Natural killer cell (primary cell): Measurements from ENCODE around the gene AHNAK2. TPM values are rescaled to one million over a fixed set of nuclear protein-coding genes. Genes with fewer than 3 reads are reported as not detected.

ENCODE experiments used
- ATAC-seq, 3 donors: fragments of 150-1000 bp in 2 of 3; fragments of 200-7000 bp in 1 of 3; cut with Tn5 transposase; 1 replicate in 1 of 3; 2 replicates in 2 of 3; pipeline ENCODE4 v1.10.0; 2021; ENCODE audit warnings: mild to moderate bottlenecking in 2 of 3, moderate library complexity in 2 of 3
- DNase-seq, 2 donors: peaks; one replicate each; pipeline versions ENCODE4 v3.0.0 to v3.0.0-alpha.2; 2013 to 2021; ENCODE audit warnings: mixed read lengths in 1 of 2
- H3K27ac ChIP-seq: one replicate; pipeline ENCODE4 v1.5.1; 2013; ENCODE audit warnings: mild to moderate bottlenecking, low read length
- H3K27me3 ChIP-seq: one replicate; pipeline ENCODE4 v1.6.1; 2013; ENCODE audit warnings: low read length; ENCODE audit not compliant: control insufficient read depth, insufficient read depth
- H3K36me3 ChIP-seq: one replicate; pipeline ENCODE4 v1.6.1; 2013; ENCODE audit warnings: low read length; ENCODE audit not compliant: control insufficient read depth, insufficient read depth
- H3K4me1 ChIP-seq: one replicate; pipeline ENCODE4 v1.6.1; 2013; ENCODE audit warnings: low read length; ENCODE audit not compliant: control insufficient read depth, insufficient read depth
- H3K4me3 ChIP-seq: one replicate; pipeline ENCODE4 v1.5.1; 2013; ENCODE audit warnings: low read length
- H3K9me3 ChIP-seq: one replicate; pipeline ENCODE4 v1.6.1; 2013; ENCODE audit warnings: low read length; ENCODE audit not compliant: control insufficient read depth, insufficient read depth
- H3K27ac Mint-ChIP-seq, 2 donors: one replicate each; pipeline ENCODE4 v1.8.0; 2022; ENCODE audit warnings: mild to moderate bottlenecking in 2 of 2, mixed read lengths in 2 of 2, moderate library complexity in 1 of 2
- H3K27me3 Mint-ChIP-seq, 2 donors: one replicate each; pipeline ENCODE4 v1.8.0; 2022; ENCODE audit warnings: low read depth in 2 of 2, mixed read lengths in 2 of 2
- H3K36me3 Mint-ChIP-seq: one replicate; pipeline ENCODE4 v1.8.0; 2022; ENCODE audit warnings: mixed read lengths
- H3K4me1 Mint-ChIP-seq, 2 donors: one replicate each; pipeline ENCODE4 v1.8.0; 2022; ENCODE audit warnings: mixed read lengths in 2 of 2
- H3K4me3 Mint-ChIP-seq: one replicate; pipeline ENCODE4 v1.8.0; 2022; ENCODE audit warnings: mild to moderate bottlenecking, moderate library complexity, mixed read lengths
- H3K9me3 Mint-ChIP-seq, 2 donors: one replicate each; pipeline ENCODE4 v1.8.0; 2022; ENCODE audit warnings: mixed read lengths in 2 of 2
- CTCF ChIP-seq: fragments of 200-600 bp; IDR thresholded peaks from one replicate; pipeline ENCODE4 v1.8.0; 2022; ENCODE audit warnings: antibody characterized with exemption
- WGBS: methylation state at CpG from one replicate; pipeline ENCODE4 v1.1.7; 2013; ENCODE audit warnings: missing lambda C conversion rate; ENCODE audit not compliant: insufficient coverage; 5-methylcytosine and 5-hydroxymethylcytosine counted together
- intact Hi-C: fragments of 100-400 bp; cut with micrococcal nuclease; formaldehyde crosslinking; loops from one replicate; pipeline ENCODE4 v1.14.2; 2022
- total RNA-seq, 4 donors: library from RNA; stranded (reverse); fragments of 120-200 nt in 1 of 4; gene quantifications; one replicate each; pipeline versions ENCODE4 v1.2.3 to v1.2.4, GENCODE V29; 2013 to 2022

The AHNAK2 gene
- total RNA-seq, 3 donors from 2014 or later (not counting 1 experiment from before 2014, with no cell fraction given) = 0.05 TPM; not detected in 2

DNA sequence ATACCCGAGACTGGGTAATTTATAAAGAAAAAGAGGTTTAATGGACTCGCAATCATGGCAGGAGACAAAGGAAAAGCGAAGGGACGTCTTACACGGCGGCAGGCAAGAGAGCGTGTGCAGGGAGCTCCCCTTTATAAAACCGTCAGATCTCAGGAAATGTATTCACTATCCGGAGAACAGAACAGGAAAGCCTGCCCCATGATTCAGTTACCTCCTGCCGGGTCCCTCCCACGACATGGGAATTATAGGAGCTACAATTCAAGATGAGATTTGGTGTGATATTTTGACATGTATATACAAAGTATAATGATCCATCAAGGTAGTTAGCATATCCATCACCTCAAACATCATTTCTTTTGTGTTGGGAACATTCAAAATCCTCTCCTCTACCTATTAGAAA is 45.0 kb upstream of the AHNAK2 start:
- 90% methylated on average over 11 of the region's 11 CpGs for WGBS

DNA sequence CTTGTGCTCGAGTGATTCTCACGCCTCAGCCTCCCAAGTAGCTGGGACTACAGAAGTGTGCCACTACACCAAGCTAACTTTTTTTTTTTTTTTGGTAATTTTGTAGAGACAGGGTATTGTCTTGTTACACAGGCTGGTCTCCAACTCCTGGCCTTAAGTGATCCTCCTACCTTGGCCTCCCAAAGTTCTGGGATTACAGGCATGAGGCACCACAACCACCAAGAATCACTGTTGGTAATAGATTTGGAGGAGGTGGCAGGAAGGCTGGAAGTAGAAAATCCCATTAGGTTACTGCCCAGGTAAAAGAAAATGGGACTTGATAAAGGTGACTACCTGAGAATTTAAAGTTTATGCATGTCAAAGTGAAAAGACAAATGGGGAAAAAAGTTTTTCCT is 44.1 kb upstream of the AHNAK2 start:
- Histone ChIP-seq H3K4me3 (no peak overlapping the region), H3K27me3 (no peaks in the 10 kb centered on the region), H3K36me3 (no peaks in the 10 kb centered on the region), H3K9me3 (no peaks in the 10 kb centered on the region), H3K27ac (no peak overlapping the region), H3K4me1 (peaks cover 44% of the 10 kb centered on the region)
- no peaks in the 10 kb centered on the region for H3K27me3 Mint-ChIP-seq
- H3K36me3 Mint-ChIP-seq = no peaks in the 10 kb centered on the region
- DNase-seq (no peak), ATAC-seq (no peak)
- no peak for TF ChIP-seq CTCF
- peak overlapping the region; percentile 81 for H3K4me3 Mint-ChIP-seq
- H3K27ac Mint-ChIP-seq = peak overlapping the region; percentile 85 to 87
- intact Hi-C loops = no loop called here
- 80% methylated on average over 2 of the region's 2 CpGs for WGBS
- peaks cover 25 to 28% of the 10 kb centered on the region in 2 donors for H3K4me1 Mint-ChIP-seq
- no peaks in the 10 kb centered on the region for H3K9me3 Mint-ChIP-seq

More for the DNA sequence above, 45.0 kb upstream of the AHNAK2 start:
- Histone ChIP-seq H3K4me3 (no peak overlapping the region), H3K4me1 (peaks cover 44% of the 10 kb centered on the region), H3K27ac (no peak overlapping the region), H3K9me3 (no peaks in the 10 kb centered on the region), H3K27me3 (no peaks in the 10 kb centered on the region), H3K36me3 (no peaks in the 10 kb centered on the region)
- TF ChIP-seq CTCF = no peak
- Mint-ChIP-seq H3K27me3 (no peaks in the 10 kb centered on the region), H3K36me3 (no peaks in the 10 kb centered on the region), H3K4me3 (no peak overlapping the region), H3K4me1 (peaks cover 25 to 28% of the 10 kb centered on the region in 2 donors), H3K27ac (peak overlapping the region in 1 of 2 donors; percentile 52), H3K9me3 (no peaks in the 10 kb centered on the region)
- ATAC-seq (no peak), DNase-seq (no peak)
- intact Hi-C loops = no loop called here

DNA sequence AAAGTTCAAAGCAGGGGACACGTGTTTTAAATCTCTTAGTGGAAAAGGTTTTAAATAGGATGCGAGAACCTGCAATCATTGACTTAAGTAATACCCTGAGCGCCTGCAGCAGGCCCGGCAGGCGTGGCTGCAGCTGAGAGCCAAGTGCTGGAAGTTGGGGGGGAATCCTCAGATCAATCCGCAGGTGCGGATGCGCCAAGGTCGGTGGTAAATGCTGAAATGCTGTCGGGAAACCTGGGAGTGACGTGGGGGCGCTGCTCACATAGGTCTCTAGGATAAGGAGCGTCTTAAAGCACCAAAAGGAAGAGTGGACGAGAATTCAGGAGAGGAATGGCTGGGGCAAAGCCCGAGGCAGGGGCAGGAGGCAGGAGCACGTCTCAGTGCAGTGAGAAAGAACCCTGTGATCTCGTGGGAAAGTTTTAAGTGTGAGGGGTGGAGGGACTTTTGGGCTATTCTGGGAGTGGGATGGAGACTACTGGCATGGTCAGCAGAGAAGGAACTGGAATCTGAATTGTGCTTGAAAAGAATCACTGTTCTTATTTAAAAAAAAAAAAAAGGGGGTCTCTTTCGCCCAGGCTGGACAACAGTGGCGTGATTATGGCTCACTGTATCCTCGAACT is 43.6 kb upstream of the AHNAK2 start:
- Mint-ChIP-seq H3K4me1 (peaks cover 28% of the 10 kb centered on the region in 2 donors), H3K27ac (peak overlapping the region; percentile 85 to 87), H3K4me3 (peak overlapping the region; percentile 81), H3K36me3 (no peaks in the 10 kb centered on the region), H3K27me3 (no peaks in the 10 kb centered on the region), H3K9me3 (no peaks in the 10 kb centered on the region)
- Histone ChIP-seq H3K27ac (peak overlapping the region; percentile 77), H3K36me3 (no peaks in the 10 kb centered on the region), H3K4me1 (peaks cover 44% of the 10 kb centered on the region), H3K27me3 (no peaks in the 10 kb centered on the region), H3K9me3 (no peaks in the 10 kb centered on the region), H3K4me3 (peak overlapping the region; percentile 75)
- intact Hi-C loops = loop anchor here (1.0 kb wide), 2 partner anchors 36 to 470 kb away; partner anchors contain the start of genes CLBA1 and TEDC1
- TF ChIP-seq CTCF = no peak
- DNase-seq = peak in 1 of 2 donors; percentile 64
- 15% methylated on average over 20 of the region's 20 CpGs for WGBS
- ATAC-seq = no peak
